ENCODE measurements around the gene DSC1.

DSC1 gene

GRCh38 chr18:31088532-31088931 is 74.1 kb downstream of the DSC1 start:
- no peak overlapping the region for H3K4me3 ChIP-seq (ENCODE audit: low read depth, low read length)
- no peak for TF ChIP-seq CTCF (IDR thresholded peaks at IDR 0.05; ENCODE audit: low read depth, low read length)

- no peak overlapping the region for H3K4me3 ChIP-seq (ENCODE audit: low read depth, low read length)
- no peak for TF ChIP-seq CTCF (IDR thresholded peaks at IDR 0.05; ENCODE audit: low read depth, low read length)
Observed at GRCh38 chr18:31079973-31080372, 82.7 kb downstream of the DSC1 start.
